GM12878 (cell line): Measurements from ENCODE around the gene ZNF570. TPM values are rescaled to one million over a fixed set of nuclear protein-coding genes. Genes with fewer than 3 reads are reported as not detected.

Experiments
- BHLHE40 ChIP-seq, 2 experiments: fragments of 450-650 bp in 1 of 2; IDR thresholded peaks; 2 replicates each; pipeline ENCODE4 v1.6.1; 2011 to 2017; ENCODE audit warnings: low read depth in 2 of 2, borderline replicate concordance in 1 of 2, improper control_type of control experiment in 1 of 2, low read length in 1 of 2, mild to moderate bottlenecking in 1 of 2
- DPF2 ChIP-seq: fragments of 450-650 bp; IDR thresholded peaks from 2 replicates; pipeline ENCODE4 v1.6.1; 2017; ENCODE audit warnings: mild to moderate bottlenecking
- EGR1 ChIP-seq, 2 experiments: IDR thresholded peaks; 1 replicate in 1 of 2; 2 replicates in 1 of 2; pipeline ENCODE4 v1.6.1; 2011 to 2012; ENCODE audit warnings: low read depth in 2 of 2, low read length in 2 of 2, borderline replicate concordance in 1 of 2, mild to moderate bottlenecking in 1 of 2, moderate library complexity in 1 of 2
- HCFC1 ChIP-seq: fragments of 150-350 bp; IDR thresholded peaks from 2 replicates; pipeline ENCODE4 v1.6.1; 2014; ENCODE audit warnings: low read length
- IKZF2 ChIP-seq, 2 experiments: fragments of 450-650 bp; IDR thresholded peaks; 2 replicates each; pipeline ENCODE4 v1.6.1; 2017; ENCODE audit warnings: mild to moderate bottlenecking in 2 of 2, moderate library complexity in 2 of 2
- JUNB ChIP-seq: IDR thresholded peaks from 2 replicates; pipeline ENCODE4 v1.6.1; 2016; ENCODE audit warnings: antibody characterized with exemption, mild to moderate bottlenecking
- NRF1 ChIP-seq: conservative IDR thresholded peaks from 2 replicates; pipeline ENCODE4 v1.6.1; 2011; ENCODE audit warnings: mild to moderate bottlenecking, low read depth, low read length, improper control_type of control experiment
- PAX5 ChIP-seq: IDR thresholded peaks from 2 replicates; pipeline ENCODE4 v1.6.1; 2011; ENCODE audit warnings: low read depth, low read length, borderline replicate concordance
- POLR2A ChIP-seq: IDR thresholded peaks from 2 replicates; pipeline ENCODE4 v1.6.1; 2011; ENCODE audit warnings: low read depth, mild to moderate bottlenecking, low read length
- POLR2AphosphoS5 ChIP-seq: IDR thresholded peaks from 2 replicates; pipeline ENCODE4 v1.6.1; 2011; ENCODE audit warnings: mild to moderate bottlenecking, low read length, inconsistent platforms
- RFX5 ChIP-seq: IDR thresholded peaks from 2 replicates; pipeline ENCODE4 v1.6.1; 2011; ENCODE audit warnings: low read depth, low read length, improper control_type of control experiment
- SMAD1 ChIP-seq: fragments of 450-650 bp; IDR thresholded peaks from 2 replicates; pipeline ENCODE4 v1.6.1; 2018; ENCODE audit warnings: mild to moderate bottlenecking, low read depth; ENCODE audit not compliant: partially characterized antibody
- SMARCA5 ChIP-seq: fragments of 450-650 bp; IDR thresholded peaks from 2 replicates; pipeline ENCODE4 v1.6.1; 2017; ENCODE audit warnings: mild to moderate bottlenecking
- TAF1 ChIP-seq: IDR thresholded peaks from 2 replicates; pipeline ENCODE4 v1.6.1; 2011; ENCODE audit warnings: mild to moderate bottlenecking, low read depth, low read length, borderline replicate concordance
- YY1 ChIP-seq: IDR thresholded peaks from 2 replicates; pipeline ENCODE4 v1.6.1; 2011; ENCODE audit warnings: low read depth, mild to moderate bottlenecking, low read length
- ZNF207 ChIP-seq: fragments of 450-650 bp; IDR thresholded peaks from 2 replicates; pipeline ENCODE4 v1.6.1; 2014; ENCODE audit warnings: antibody characterized with exemption, mild to moderate bottlenecking, borderline replicate concordance
- ZNF622 ChIP-seq: fragments of 450-650 bp; IDR thresholded peaks from 2 replicates; pipeline ENCODE4 v1.6.1; 2017; ENCODE audit warnings: mild to moderate bottlenecking, inconsistent platforms
- polyA plus RNA-seq, 11 experiments: library from polyadenylated mRNA; depleted of rRNA in 4 of 11; unstranded in 6 of 11; stranded (reverse) in 5 of 11; fragments of >200 nt; fragmentation: Nextera tagmentation in 4 of 11; fragmentation: Illumina TruSeq in 1 of 11; extraction: Ambion mirVana in 4 of 11; extraction: Trizol in 1 of 11; gene quantifications; 1 replicate in 1 of 11; 2 replicates in 10 of 11; pipeline versions ENCODE4 v1.2.1 to v1.2.3, GENCODE V29; 2011 to 2016; ENCODE audit warnings: inconsistent platforms in 2 of 11, missing spikeins in 2 of 11, low read depth in 1 of 11
- total RNA-seq, 4 experiments: library from RNA; depleted of rRNA in 3 of 4; stranded (reverse); fragments of >200 nt in 3 of 4; fragmentation: Illumina TruSeq in 1 of 4; extraction: Trizol in 1 of 4; gene quantifications; 2 replicates each; pipeline versions ENCODE4 v1.2.1 to v1.2.3, GENCODE V29; 2013 to 2021
- TF ChIP-seq, protein P1 (sequence below): fragments of 450-650 bp; formaldehyde crosslinking; IDR thresholded peaks from 2 replicates; pipeline ENCODE4 v1.5.0; 2022; ENCODE audit warnings: mild to moderate bottlenecking, missing genetic modification characterization
- TF ChIP-seq, protein P2 (sequence below): fragments of 450-650 bp; IDR thresholded peaks from 2 replicates; pipeline ENCODE4 v1.6.1; 2018; ENCODE audit warnings: borderline replicate concordance, mild to moderate bottlenecking; ENCODE audit not compliant: partially characterized antibody
- TF ChIP-seq, protein P3 (sequence below): IDR thresholded peaks from 2 replicates; pipeline ENCODE4 v1.6.1; 2012; ENCODE audit warnings: low read depth, low read length, improper control_type of control experiment
- TF ChIP-seq, protein P4 (sequence below): fragments of 450-650 bp; IDR thresholded peaks from 2 replicates; pipeline ENCODE4 v1.6.1; 2017; ENCODE audit warnings: low read depth, mild to moderate bottlenecking, moderate library complexity

ZNF570 gene
- total and polyA plus RNA-seq, 10 of the 15 experiments (the other 5 are each of a cell fraction or from before 2014, with no cell fraction given), result 0.25 to 3.6 (median 1.7) TPM

DNA sequence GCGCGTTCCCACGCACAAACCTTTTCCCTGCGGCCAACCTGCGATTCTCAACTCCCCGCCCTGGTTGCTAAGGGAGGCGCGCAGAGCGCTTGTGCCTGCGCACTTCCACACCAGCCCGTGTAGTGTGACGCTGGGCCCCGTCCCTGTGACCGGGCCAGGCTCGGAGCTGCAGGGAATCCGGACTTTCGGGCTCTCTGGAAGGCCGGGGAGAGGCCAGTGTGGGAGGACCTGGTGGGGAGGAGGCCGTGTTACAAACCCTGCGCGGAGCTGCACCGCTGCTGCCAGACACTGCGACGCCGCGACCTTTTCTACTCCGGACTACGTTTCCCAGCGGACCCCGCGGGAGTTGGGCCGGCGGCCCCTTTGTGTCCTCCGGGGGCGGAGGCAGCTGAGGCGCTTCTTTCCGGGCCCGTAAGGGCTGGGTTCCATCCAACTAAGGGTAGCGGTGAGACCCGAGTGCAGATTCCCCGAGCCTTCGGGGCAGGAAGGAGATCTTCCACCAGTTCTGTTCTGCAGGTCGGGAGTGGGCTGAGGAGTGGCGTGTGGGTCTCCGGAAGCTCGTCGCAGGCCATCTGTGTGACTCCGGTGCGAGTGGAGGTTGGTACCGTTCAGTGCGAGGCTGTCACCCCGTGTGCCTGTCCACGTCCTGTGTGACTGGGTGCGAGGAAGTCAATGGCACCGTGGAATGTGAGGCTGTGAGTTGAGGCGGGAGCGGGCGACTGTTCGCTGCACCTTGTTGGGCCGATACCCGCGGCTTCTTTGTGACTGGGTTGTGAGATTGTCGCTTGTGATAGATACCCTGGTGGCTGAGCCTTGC is at the start of gene ZNF570 (continued):
- TF ChIP-seq, protein P1, sequence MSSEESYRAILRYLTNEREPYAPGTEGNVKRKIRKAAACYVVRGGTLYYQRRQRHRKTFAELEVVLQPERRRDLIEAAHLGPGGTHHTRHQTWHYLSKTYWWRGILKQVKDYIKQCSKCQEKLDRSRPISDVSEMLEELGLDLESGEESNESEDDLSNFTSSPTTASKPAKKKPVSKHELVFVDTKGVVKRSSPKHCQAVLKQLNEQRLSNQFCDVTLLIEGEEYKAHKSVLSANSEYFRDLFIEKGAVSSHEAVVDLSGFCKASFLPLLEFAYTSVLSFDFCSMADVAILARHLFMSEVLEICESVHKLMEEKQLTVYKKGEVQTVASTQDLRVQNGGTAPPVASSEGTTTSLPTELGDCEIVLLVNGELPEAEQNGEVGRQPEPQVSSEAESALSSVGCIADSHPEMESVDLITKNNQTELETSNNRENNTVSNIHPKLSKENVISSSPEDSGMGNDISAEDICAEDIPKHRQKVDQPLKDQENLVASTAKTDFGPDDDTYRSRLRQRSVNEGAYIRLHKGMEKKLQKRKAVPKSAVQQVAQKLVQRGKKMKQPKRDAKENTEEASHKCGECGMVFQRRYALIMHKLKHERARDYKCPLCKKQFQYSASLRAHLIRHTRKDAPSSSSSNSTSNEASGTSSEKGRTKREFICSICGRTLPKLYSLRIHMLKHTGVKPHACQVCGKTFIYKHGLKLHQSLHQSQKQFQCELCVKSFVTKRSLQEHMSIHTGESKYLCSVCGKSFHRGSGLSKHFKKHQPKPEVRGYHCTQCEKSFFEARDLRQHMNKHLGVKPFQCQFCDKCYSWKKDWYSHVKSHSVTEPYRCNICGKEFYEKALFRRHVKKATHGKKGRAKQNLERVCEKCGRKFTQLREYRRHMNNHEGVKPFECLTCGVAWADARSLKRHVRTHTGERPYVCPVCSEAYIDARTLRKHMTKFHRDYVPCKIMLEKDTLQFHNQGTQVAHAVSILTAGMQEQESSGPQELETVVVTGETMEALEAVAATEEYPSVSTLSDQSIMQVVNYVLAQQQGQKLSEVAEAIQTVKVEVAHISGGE (CRISPR knock-in tag), result peak; percentile 88
- TF ChIP-seq EGR1 (IDR thresholded peaks at IDR 0.05; ENCODE audit: borderline replicate concordance in 1 of 2, low read depth in 2 of 2, low read length in 2 of 2), result peak in 1 of 2 experiments; percentile 84; a peak in 2 of 3 replicates
- TF ChIP-seq, protein P2, sequence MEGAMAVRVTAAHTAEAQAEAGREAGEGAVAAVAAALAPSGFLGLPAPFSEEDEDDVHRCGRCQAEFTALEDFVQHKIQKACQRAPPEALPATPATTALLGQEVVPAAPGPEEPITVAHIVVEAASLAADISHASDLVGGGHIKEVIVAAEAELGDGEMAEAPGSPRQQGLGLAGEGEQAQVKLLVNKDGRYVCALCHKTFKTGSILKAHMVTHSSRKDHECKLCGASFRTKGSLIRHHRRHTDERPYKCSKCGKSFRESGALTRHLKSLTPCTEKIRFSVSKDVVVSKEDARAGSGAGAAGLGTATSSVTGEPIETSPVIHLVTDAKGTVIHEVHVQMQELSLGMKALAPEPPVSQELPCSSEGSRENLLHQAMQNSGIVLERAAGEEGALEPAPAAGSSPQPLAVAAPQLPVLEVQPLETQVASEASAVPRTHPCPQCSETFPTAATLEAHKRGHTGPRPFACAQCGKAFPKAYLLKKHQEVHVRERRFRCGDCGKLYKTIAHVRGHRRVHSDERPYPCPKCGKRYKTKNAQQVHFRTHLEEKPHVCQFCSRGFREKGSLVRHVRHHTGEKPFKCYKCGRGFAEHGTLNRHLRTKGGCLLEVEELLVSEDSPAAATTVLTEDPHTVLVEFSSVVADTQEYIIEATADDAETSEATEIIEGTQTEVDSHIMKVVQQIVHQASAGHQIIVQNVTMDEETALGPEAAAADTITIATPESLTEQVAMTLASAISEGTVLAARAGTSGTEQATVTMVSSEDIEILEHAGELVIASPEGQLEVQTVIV, result peak; percentile 55
- TF ChIP-seq SMAD1, result no peak
- peak; percentile 42 for TF ChIP-seq NRF1
- TF ChIP-seq, protein P3, sequence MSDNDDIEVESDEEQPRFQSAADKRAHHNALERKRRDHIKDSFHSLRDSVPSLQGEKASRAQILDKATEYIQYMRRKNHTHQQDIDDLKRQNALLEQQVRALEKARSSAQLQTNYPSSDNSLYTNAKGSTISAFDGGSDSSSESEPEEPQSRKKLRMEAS, result peak; percentile 33; the same call in 1 of the 2 replicates
- no peak for TF ChIP-seq RFX5
- TF ChIP-seq, protein P4, sequence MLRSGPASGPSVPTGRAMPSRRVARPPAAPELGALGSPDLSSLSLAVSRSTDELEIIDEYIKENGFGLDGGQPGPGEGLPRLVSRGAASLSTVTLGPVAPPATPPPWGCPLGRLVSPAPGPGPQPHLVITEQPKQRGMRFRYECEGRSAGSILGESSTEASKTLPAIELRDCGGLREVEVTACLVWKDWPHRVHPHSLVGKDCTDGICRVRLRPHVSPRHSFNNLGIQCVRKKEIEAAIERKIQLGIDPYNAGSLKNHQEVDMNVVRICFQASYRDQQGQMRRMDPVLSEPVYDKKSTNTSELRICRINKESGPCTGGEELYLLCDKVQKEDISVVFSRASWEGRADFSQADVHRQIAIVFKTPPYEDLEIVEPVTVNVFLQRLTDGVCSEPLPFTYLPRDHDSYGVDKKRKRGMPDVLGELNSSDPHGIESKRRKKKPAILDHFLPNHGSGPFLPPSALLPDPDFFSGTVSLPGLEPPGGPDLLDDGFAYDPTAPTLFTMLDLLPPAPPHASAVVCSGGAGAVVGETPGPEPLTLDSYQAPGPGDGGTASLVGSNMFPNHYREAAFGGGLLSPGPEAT, result peak; percentile 83
- TF ChIP-seq IKZF2 (IDR thresholded peaks at IDR 0.05), result peak in 1 of 2 experiments; percentile 9; a peak in 1 of 4 replicates
- peak in 1 of 2 experiments; percentile 48; a peak in 1 of 4 replicates for TF ChIP-seq BHLHE40 (IDR thresholded peaks at IDR 0.05; ENCODE audit: borderline replicate concordance in 1 of 2, low read depth in 2 of 2, low read length in 1 of 2)
- TF ChIP-seq POLR2AphosphoS5, result peak; percentile 82
- no peak; the same call in 1 of the 2 replicates for TF ChIP-seq DPF2
- 0 out of 2 replicates have a peak, but pooled peaks have one; percentile 19 for TF ChIP-seq PAX5
- 0 out of 2 replicates have a peak, but pooled peaks have one; percentile 74 for TF ChIP-seq ZNF207
- TF ChIP-seq HCFC1, result peak; percentile 97
- peak; percentile 81 for TF ChIP-seq YY1
- TF ChIP-seq TAF1, result peak; percentile 42
- no peak for TF ChIP-seq ZNF622
- TF ChIP-seq POLR2A, result peak; percentile 83
- no peak for TF ChIP-seq JUNB
- peak; percentile 67; the same call in 1 of the 2 replicates for TF ChIP-seq SMARCA5
